GM18502 (cell line): ENCODE results near the gene TRDN.

Experiments
- ATAC-seq: cut with Tn5 transposase; IDR thresholded peaks from one replicate; pipeline ENCODE4 v1.9.1; 2021; ENCODE audit warnings: mild to moderate bottlenecking; ENCODE audit not compliant: unreplicated experiment, poor library complexity

The TRDN gene

GRCh38 chr6:123434186-123434585, 202.6 kb downstream of the TRDN start:
- no peak for ATAC-seq

- ATAC-seq = no peak
Measured at GRCh38 chr6:123430970-123431369, 205.8 kb downstream of the TRDN start.

GRCh38 chr6:123427008-123427407, 209.7 kb downstream of the TRDN start:
- ATAC-seq = no peak

GRCh38 chr6:123423130-123423529, 213.6 kb downstream of the TRDN start:
- ATAC-seq = no peak

GRCh38 chr6:123420512-123420911, 216.2 kb downstream of the TRDN start:
- no peak for ATAC-seq

GRCh38 chr6:123418071-123418470, 218.7 kb downstream of the TRDN start:
- ATAC-seq = no peak

- ATAC-seq = no peak
Measured at GRCh38 chr6:123417535-123417934, 219.2 kb downstream of the TRDN start.

- peak; percentile 91 for ATAC-seq
Measured at GRCh38 chr6:123415844-123416468, 220.8 kb downstream of the TRDN start.

GRCh38 chr6:123404975-123405374, 231.8 kb downstream of the TRDN start:
- ATAC-seq = no peak

GRCh38 chr6:123402052-123402451, 234.7 kb downstream of the TRDN start:
- ATAC-seq = peak; percentile 99

GRCh38 chr6:123398072-123398471, 238.7 kb downstream of the TRDN start:
- ATAC-seq = no peak

- peak; percentile 44 for ATAC-seq
Measured at GRCh38 chr6:123393331-123393730, 243.4 kb downstream of the TRDN start.

- ATAC-seq = no peak
Measured at GRCh38 chr6:123383718-123384117, 253.0 kb downstream of the TRDN start.

GRCh38 chr6:123380257-123380656, 256.5 kb downstream of the TRDN start:
- peak; percentile 66 for ATAC-seq

- no peak for ATAC-seq
Measured at GRCh38 chr6:123372737-123373136, 264.0 kb downstream of the TRDN start.

- ATAC-seq = no peak
Measured at GRCh38 chr6:123363912-123364311, 272.8 kb downstream of the TRDN start.

GRCh38 chr6:123360359-123360758, 276.4 kb downstream of the TRDN start:
- no peak for ATAC-seq

- no peak for ATAC-seq
Measured at GRCh38 chr6:123352705-123353104, 284.0 kb downstream of the TRDN start.

GRCh38 chr6:123352279-123352678, 284.5 kb downstream of the TRDN start:
- no peak for ATAC-seq

- no peak for ATAC-seq
Measured at GRCh38 chr6:123343836-123344235, 292.9 kb downstream of the TRDN start.

GRCh38 chr6:123338394-123338793, 298.4 kb downstream of the TRDN start:
- ATAC-seq = no peak

GRCh38 chr6:123333000-123333756, 303.6 kb downstream of the TRDN start:
- no peak for ATAC-seq
